GM19023 (cell line): ENCODE data around the gene CMTM1.

ENCODE experiments used
- ATAC-seq: cut with Tn5 transposase; IDR thresholded peaks from one replicate; pipeline ENCODE4 v1.9.1; 2021; ENCODE audit warnings: mild to moderate bottlenecking, moderate library complexity; ENCODE audit not compliant: unreplicated experiment

The CMTM1 gene

DNA sequence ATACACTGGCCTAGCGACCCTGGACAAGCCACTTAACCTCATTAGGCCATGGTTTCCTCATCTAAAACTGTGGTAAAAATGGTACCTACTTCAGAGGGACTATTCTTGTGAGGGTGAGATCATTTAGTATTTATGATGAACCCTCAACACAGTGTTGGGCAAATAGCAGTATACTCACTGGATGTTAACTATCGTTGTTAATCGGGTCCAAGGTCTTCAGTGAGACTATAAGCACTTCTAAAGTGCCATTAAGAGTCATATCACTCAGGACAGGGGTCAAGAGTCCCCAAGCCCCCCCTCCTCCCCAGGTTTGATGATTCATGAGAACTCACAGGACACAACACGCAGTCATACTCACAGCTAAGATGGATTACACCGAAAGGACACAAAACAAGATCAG is 27.3 kb upstream of the CMTM1 start:
- ATAC-seq: no peak

- no peak for ATAC-seq
These were observed 26.4 kb upstream of the CMTM1 start for GRCh38 chr16:66539623-66540469.

DNA sequence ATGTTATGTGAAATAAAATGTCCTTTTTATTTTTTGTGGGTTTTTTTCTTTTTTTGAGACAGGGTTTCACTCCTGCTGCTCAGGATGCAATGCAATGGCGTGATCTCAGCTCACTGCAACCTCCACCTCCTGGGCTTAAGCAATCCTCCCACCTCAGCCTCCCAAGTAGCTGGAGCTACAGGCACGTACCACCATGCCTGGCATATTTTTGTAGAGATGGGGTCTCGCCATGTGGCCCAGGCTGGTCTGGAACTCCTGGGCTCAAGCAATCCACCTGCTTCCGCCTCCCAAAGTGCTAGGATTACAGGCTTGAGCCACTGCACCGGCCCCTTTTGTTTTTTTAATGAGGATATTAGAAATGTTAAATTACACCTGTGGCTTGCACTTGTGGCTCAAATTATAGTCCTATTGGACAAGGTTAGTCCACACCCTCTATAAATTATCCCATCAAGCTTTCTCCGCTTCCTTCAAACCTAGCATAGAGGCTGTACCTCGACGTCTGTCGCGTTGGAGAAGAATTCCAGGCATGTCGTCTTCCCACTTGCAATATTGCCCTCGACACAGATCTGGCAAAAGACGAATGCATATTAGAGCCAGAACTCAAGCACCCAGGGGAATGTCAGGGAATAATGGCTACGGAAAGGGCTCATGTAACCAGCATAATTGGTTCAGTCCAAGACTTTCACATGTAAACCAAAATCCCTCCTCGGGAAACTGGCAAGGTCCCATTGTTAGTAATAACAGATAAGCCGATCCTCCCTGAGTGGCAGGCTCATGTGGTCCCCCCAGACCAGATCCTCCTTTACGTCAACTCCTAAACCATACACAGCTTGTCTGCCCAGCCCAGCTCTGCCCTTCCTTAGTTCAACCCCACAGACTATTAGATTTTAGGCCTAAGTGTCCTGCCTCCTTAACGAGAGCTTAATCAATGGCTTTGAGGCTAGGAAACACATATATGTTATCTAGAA is 24.6 kb upstream of the CMTM1 start:
- no peak for ATAC-seq

- ATAC-seq: no peak
These were observed 23.8 kb upstream of the CMTM1 start for GRCh38 chr16:66542396-66542795.

- no peak for ATAC-seq
These were observed 22.7 kb upstream of the CMTM1 start for GRCh38 chr16:66543541-66543940.

DNA sequence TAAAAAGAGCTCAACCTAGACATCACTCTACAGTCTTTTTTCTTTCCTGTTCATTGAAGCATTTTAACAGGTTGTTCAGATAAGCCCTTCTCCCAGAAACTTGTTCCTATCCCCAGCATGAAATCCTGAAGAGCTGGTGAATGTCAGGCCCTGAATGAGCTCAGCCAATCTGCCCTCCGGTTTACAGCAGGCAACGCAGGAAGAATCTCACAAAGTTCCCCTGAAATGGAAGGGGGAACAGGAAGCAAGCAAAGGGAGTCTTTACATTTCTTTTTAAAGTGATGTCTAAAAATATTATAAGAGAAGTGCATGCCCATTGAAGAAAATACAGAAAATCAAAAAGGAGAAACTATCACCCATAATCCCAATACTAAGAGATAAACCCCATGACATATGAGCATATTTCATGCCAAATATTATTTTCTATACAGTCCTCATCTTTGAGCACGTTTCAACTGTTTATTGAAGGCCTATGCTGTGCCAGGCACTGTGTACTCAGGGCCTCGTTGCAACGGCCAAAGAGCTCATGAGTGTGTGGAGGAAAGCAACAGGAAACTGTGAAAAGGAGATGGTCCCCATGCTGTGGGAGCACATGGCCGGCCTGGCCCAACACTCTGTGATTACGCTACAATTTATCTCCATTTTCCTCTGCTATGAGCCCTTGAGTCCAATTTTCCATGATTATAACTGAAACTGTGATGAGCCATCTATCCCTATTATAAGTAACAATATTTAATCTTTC is 22.1 kb upstream of the CMTM1 start:
- no peak for ATAC-seq

DNA sequence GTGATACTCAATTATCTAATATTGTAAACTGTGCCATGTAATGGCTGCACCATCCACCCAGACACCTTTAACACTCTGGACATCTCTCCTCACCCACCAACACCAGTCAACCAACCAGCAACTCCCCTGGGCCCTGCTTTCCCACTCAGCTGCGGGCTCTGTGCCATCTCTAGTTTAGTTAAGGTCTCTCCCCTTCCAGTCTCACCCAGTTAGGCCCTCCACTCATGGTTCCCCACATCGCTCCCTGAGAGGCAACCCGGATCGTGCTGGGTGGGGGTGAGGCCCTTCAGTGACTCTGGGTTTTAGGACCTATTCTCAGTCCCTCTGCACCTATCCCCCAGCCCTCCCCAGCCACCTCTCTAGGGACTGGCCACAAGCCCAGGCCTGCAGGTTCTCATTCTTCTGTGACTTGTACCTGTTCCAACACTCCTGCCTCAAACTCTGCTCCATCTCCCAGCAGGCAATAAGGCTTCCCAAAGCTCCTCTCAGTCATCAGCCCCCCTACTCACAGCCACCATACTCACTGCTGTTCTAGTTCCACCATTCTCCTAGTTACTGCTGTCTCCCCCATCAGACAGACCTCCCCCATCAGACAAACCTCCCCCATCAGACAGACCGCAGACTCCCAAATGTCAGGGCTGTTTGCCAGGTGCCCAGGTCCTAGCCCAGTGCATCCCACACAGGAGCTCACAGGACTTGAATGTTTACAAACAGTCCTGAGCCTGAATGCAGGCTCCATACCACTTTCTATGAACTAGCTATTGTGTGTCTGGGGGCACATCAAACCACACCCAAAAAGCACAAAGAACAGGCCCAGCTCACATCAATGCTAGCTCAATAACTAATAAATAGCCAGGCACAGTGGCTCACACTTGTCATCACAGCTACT is 18.9 kb upstream of the CMTM1 start:
- no peak for ATAC-seq

GRCh38 chr16:66548068-66548467 is 18.2 kb upstream of the CMTM1 start:
- no peak for ATAC-seq

- no peak for ATAC-seq
These were observed 17.4 kb upstream of the CMTM1 start for GRCh38 chr16:66548868-66549267.

DNA sequence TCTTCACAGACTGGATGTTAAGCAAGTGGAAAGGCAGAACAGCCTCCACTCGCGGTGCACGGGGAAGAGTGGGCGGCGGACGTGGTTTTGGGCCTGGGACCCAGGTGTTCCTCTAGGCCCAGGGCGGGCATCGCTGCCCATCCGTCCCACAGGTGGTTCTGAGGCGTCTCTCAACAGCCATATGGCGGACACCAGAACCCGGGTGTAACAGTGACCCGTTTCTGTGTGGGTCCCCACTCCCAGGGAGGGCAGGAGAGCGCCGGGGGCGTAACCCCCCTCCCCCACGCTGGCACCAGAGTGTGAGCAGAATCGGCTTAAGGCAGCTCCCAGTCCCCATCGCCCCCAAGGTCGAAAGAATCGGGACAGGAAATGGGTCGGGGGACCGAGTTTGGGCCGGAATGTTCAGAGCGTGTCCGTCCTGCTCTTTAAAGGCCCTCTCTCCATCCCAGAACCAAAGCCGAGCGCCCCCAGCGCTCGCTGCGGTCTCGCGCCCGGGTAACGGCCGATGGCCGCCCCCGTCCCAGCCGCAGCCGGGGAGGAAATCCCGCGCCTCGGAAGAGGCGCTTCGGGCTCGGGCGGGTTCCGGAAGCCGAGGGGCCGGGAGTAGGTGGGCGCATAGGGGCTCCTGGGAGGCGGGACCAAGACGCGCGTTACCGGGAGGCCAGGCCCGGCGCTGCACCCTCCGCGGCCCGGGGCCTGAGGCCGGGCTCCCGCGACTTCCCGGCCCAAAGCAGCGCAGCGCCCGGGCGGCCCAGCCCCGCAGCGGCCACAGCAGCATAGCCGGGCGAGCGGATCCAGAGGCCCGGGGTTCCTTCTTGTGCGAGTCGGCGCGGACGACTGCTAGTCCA is 16.7 kb upstream of the CMTM1 start, which contains the start of gene TK2:
TK2 (minus strand) TSS at position 839 of the 848 bp plus-strand sequence; CDS start at position 778, 61 bp downstream.
- ATAC-seq: no peak

- ATAC-seq: no peak
These were observed 14.9 kb upstream of the CMTM1 start for GRCh38 chr16:66551348-66551759.

GRCh38 chr16:66551788-66552285 is 14.4 kb upstream of the CMTM1 start:
- ATAC-seq: no peak

- peak; percentile 76 for ATAC-seq
These were observed 13.7 kb upstream of the CMTM1 start, which contains the start of gene CKLF for GRCh38 chr16:66552286-66553177. Gene CKLF (plus strand): TSS chr16:66552576. CDS start chr16:66552716, 140 bp downstream.

DNA sequence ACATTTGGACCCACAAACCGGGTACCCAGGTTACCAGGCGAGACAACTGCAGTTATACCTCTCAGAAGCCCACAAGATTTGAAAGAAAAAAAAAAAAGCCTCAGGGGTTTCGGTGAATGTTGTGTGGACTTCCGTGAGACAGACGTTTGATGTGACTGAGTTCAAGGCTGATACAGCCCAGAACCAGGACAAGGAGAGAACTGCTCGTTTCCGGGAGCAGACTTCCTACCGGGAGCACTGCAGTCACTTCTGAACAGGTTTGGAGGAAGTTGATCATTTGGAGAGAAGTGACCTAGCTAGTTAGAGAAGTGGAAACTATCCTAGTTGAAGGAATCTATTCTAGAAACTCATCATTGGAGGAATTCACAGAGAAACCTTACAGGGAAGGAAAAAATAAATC is 13.0 kb upstream of the CMTM1 start:
- no peak for ATAC-seq

- ATAC-seq: no peak
These were observed 12.2 kb upstream of the CMTM1 start for GRCh38 chr16:66554021-66554420.

DNA sequence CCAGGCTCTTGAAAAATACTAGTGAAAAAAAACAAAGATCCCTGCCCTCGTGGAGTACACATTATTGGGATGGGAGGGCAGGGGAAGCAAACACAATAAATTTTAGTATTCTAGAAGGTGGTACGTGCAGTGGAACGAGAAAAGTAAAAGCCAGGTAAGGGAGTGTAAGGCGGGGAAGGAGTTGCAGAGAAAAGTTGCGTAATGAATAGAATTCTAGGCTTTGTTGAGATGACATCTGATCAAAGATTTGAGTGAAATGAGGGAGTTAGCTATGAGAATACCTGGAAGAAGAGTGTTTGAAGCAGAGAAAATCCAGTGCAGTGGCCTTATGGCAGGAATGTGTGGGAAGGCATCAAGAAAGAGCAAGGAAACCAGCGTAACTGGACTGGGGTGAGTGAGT is 11.7 kb upstream of the CMTM1 start:
- no peak for ATAC-seq

DNA sequence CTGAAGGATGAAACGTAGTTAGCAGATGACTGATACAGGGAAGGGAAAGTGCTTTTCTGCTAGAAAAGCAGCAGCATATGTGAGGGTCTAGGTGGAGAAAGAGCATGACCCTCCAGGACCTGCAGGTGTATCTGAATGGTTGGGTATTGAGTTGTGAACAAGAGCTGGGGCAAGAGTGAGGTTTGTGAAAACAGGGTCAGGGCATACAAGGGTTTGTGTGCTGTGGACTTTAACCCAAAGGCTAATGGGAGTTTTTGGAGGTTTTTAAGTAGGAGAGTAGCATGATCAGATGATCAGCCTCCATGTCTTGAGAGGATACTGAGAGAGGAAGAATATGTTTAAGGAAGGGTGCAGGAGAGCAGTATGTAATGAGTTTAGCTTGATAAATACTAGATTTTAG is 6.1 kb upstream of the CMTM1 start:
- no peak for ATAC-seq
